ENCODE data around the gene RNH1.

- TF ChIP-seq MAX (CRISPR knock-in tag; IDR thresholded peaks at IDR 0.05) (peak; percentile 74; the same call in 1 of the 2 replicates), CTCF (IDR thresholded peaks at IDR 0.05) (no peak), IRF1 (CRISPR knock-in tag; IDR thresholded peaks at IDR 0.05) (no peak), KAT7 (CRISPR knock-in tag; IDR thresholded peaks at IDR 0.05; ENCODE audit: borderline replicate concordance) (peak; percentile 96; the same call in 1 of the 2 replicates), ESRRA (CRISPR knock-in tag; IDR thresholded peaks at IDR 0.05; ENCODE audit: borderline replicate concordance) (peak; percentile 87), E2F1 (CRISPR knock-in tag; IDR thresholded peaks at IDR 0.05) (no peak)
Measured at GRCh38 chr11:449889-450808, 56.9 kb downstream of the RNH1 start, which contains the start of gene PTDSS2.
